ENCODE results near the gene HS6ST2.

Gene HS6ST2

GRCh38 chrX:132750331-132751062 is 207.9 kb downstream of the HS6ST2 start:
- Histone ChIP-seq H3K4me2 (ENCODE audit: low read length) (no peak overlapping the region), H3K36me3 (ENCODE audit: control insufficient read depth, low read length) (no peaks in the 10 kb centered on the region), H3F3A (ENCODE audit: control insufficient read depth, insufficient read depth) (no peaks in the 10 kb centered on the region), H3K4me3 (ENCODE audit: low read length) (no peak overlapping the region), H3K27me3 (ENCODE audit: control insufficient read depth, low read length) (no peaks in the 10 kb centered on the region), H3K79me2 (ENCODE audit: control insufficient read depth, low read length) (no peaks in the 10 kb centered on the region), H3K4me1 (ENCODE audit: control insufficient read depth, low read length) (no peaks in the 10 kb centered on the region), H4K20me1 (ENCODE audit: control insufficient read depth, insufficient read depth, low read depth, low read length) (no peaks in the 10 kb centered on the region), H3K27ac (ENCODE audit: low read depth, low read length) (no peak overlapping the region), H3K9me3 (ENCODE audit: control insufficient read depth, insufficient read depth, low read length) (no peaks in the 10 kb centered on the region), H3K9me2 (replicated peaks; ENCODE audit: control insufficient read depth, low read length) (no peaks in the 10 kb centered on the region)
- TF ChIP-seq CTCF (IDR thresholded peaks at IDR 0.05; ENCODE audit: low read depth, low read length, poor library complexity, severe bottlenecking): no peak
- no peak for TF ChIP-seq EZH2phosphoT487 (IDR thresholded peaks at IDR 0.05; ENCODE audit: borderline replicate concordance, low read length)

- H4K20me1 ChIP-seq (ENCODE audit: control insufficient read depth, insufficient read depth, low read depth, low read length): no peaks in the 10 kb centered on the region
- no peaks in the 10 kb centered on the region for H3K36me3 ChIP-seq (ENCODE audit: control insufficient read depth, low read length)
- no peak overlapping the region for H3K4me3 ChIP-seq (ENCODE audit: low read length)
- H3K27ac ChIP-seq (ENCODE audit: low read depth, low read length): no peak overlapping the region
- no peaks in the 10 kb centered on the region for H3K79me2 ChIP-seq (ENCODE audit: control insufficient read depth, low read length)
- H3F3A ChIP-seq (ENCODE audit: control insufficient read depth, insufficient read depth): no peaks in the 10 kb centered on the region
- no peaks in the 10 kb centered on the region for H3K4me1 ChIP-seq (ENCODE audit: control insufficient read depth, low read length)
- H3K4me2 ChIP-seq (ENCODE audit: low read length): no peak overlapping the region
- no peaks in the 10 kb centered on the region for H3K9me3 ChIP-seq (ENCODE audit: control insufficient read depth, insufficient read depth, low read length)
- H3K27me3 ChIP-seq (ENCODE audit: control insufficient read depth, low read length): no peaks in the 10 kb centered on the region
- no peaks in the 10 kb centered on the region for H3K9me2 ChIP-seq (replicated peaks; ENCODE audit: control insufficient read depth, low read length)
- TF ChIP-seq CTCF (IDR thresholded peaks at IDR 0.05; ENCODE audit: low read depth, low read length, poor library complexity, severe bottlenecking): no peak
- no peak for TF ChIP-seq EZH2phosphoT487 (IDR thresholded peaks at IDR 0.05; ENCODE audit: borderline replicate concordance, low read length)
Observed at GRCh38 chrX:132749406-132749805, 209.0 kb downstream of the HS6ST2 start.

GRCh38 chrX:132748909-132749308 is 209.5 kb downstream of the HS6ST2 start:
- H3K4me1 ChIP-seq (ENCODE audit: control insufficient read depth, low read length): no peaks in the 10 kb centered on the region
- H3K27me3 ChIP-seq (ENCODE audit: control insufficient read depth, low read length): no peaks in the 10 kb centered on the region

More at GRCh38 chrX:132748909-132749308, 209.5 kb downstream of the HS6ST2 start:
- H3K36me3 ChIP-seq (ENCODE audit: control insufficient read depth, low read length): no peaks in the 10 kb centered on the region
- TF ChIP-seq EZH2phosphoT487 (IDR thresholded peaks at IDR 0.05; ENCODE audit: borderline replicate concordance, low read length) (no peak), CTCF (IDR thresholded peaks at IDR 0.05; ENCODE audit: low read depth, low read length, poor library complexity, severe bottlenecking) (no peak)
- H3K9me2 ChIP-seq (replicated peaks; ENCODE audit: control insufficient read depth, low read length): no peaks in the 10 kb centered on the region
- H4K20me1 ChIP-seq (ENCODE audit: control insufficient read depth, insufficient read depth, low read depth, low read length): no peaks in the 10 kb centered on the region
- no peaks in the 10 kb centered on the region for H3K79me2 ChIP-seq (ENCODE audit: control insufficient read depth, low read length)
- no peaks in the 10 kb centered on the region for H3K9me3 ChIP-seq (ENCODE audit: control insufficient read depth, insufficient read depth, low read length)
- no peak overlapping the region for H3K4me2 ChIP-seq (ENCODE audit: low read length)
- H3K4me3 ChIP-seq (ENCODE audit: low read length): no peak overlapping the region
- H3K27ac ChIP-seq (ENCODE audit: low read depth, low read length): no peak overlapping the region
- no peaks in the 10 kb centered on the region for H3F3A ChIP-seq (ENCODE audit: control insufficient read depth, insufficient read depth)

Data from DOHH2 (cell line).